ENCODE results near the gene PFKFB1.

Gene PFKFB1

DNA sequence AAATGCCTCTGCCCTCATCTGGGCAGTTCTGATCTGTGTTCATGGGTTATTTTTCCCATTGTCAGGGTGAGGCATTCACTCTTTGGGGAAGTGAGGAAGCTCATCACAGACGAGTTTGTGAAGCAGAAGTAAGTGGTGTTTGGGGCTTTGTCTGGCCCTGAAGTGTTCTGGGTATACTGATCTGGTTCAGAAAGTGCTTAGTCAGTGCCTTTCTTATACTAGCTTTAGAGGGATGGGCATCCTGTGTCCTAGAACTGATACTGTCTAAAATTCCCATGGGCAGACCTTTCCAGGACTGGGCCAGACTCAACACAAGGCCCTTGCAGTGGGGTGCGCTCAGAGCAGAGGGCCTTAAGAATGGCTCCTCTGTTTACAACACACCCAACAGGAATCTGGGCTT, 67.0 kb downstream of the PFKFB1 start:
- Histone ChIP-seq H2BK12ac (ENCODE audit: low read length in 2 of 2) (no peak overlapping the region), H3K27ac (ENCODE audit: low read length, poor library complexity, severe bottlenecking) (no peak overlapping the region), H2BK120ac (ENCODE audit: low read depth, low read length) (no peak overlapping the region), H3K14ac (ENCODE audit: low read length in 2 of 2) (no peak overlapping the region), H3K9me3 (ENCODE audit: control insufficient read depth, low read length) (peaks cover 10% of the 10 kb centered on the region), H2AK5ac (ENCODE audit: low read length, severe bottlenecking) (no peak overlapping the region), H3K4ac (ENCODE audit: low read depth in 1 of 2, low read length in 2 of 2) (no peak overlapping the region), H2BK15ac (ENCODE audit: low read depth, poor library complexity, severe bottlenecking) (no peak overlapping the region), H4K91ac (ENCODE audit: low read length) (no peak overlapping the region), H3K23ac (ENCODE audit: low read length in 2 of 2) (no peak overlapping the region), H3K79me1 (replicated peaks; ENCODE audit: low read length, poor library complexity, severe bottlenecking) (peaks cover 30% of the 10 kb centered on the region), H3K36me3 (ENCODE audit: control insufficient read depth in 1 of 2, insufficient read depth in 2 of 2, low read depth in 1 of 2, low read length in 2 of 2) (peaks cover 50 to 74% of the 10 kb centered on the region in 2 experiments), H3K4me3 (ENCODE audit: insufficient read depth in 1 of 2, low read depth in 1 of 2, low read length in 2 of 2) (no peak overlapping the region), H3K18ac (ENCODE audit: low read depth in 1 of 2, low read length in 2 of 2) (no peak overlapping the region), H2BK5ac (ENCODE audit: low read depth, low read length, poor library complexity, severe bottlenecking) (no peak overlapping the region), H3K4me2 (ENCODE audit: low read length, poor library complexity, severe bottlenecking) (no peak overlapping the region), H3K27me3 (ENCODE audit: control insufficient read depth in 1 of 2, insufficient read depth in 1 of 2, low read length in 2 of 2) (peaks cover 0 to 10% of the 10 kb centered on the region in 2 experiments), H4K8ac (ENCODE audit: low read length) (no peak overlapping the region), H3K4me1 (ENCODE audit: control insufficient read depth, insufficient read depth, low read depth, low read length) (peaks cover 5% of the 10 kb centered on the region), H2AFZ (ENCODE audit: low read depth, low read length) (no peak overlapping the region), H3K9ac (ENCODE audit: low read length) (no peak overlapping the region)
- WGBS, result 44% methylated on average over 1 of the region's 2 CpGs
- no peak for DNase-seq

DNA sequence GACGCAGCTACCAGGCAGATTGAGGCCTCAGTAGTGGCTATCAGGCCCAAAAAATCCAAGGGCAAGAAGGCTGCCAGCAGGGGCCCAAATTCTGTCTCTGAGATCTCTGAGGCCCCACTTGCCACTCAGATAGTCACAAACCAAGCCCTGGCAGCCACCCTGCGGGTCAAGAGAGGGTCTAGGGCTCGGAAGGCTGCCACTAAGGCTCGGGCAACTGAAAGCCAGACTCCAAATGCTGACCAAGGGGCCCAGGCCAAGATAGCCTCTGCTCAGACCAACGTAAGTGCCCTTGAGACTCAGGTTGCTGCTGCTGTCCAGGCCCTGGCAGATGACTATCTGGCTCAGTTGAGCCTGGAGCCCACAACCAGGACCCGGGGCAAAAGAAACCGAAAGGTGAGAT, 70.6 kb downstream of the PFKFB1 start:
- Histone ChIP-seq H3K9ac (ENCODE audit: low read length) (no peak overlapping the region), H2BK15ac (ENCODE audit: low read depth, poor library complexity, severe bottlenecking) (no peak overlapping the region), H4K91ac (ENCODE audit: low read length) (no peak overlapping the region), H3K36me3 (ENCODE audit: control insufficient read depth in 1 of 2, insufficient read depth in 2 of 2, low read depth in 1 of 2, low read length in 2 of 2) (peaks cover 31 to 48% of the 10 kb centered on the region in 2 experiments), H3K27me3 (ENCODE audit: control insufficient read depth in 1 of 2, insufficient read depth in 1 of 2, low read length in 2 of 2) (peaks cover 0 to 9% of the 10 kb centered on the region in 2 experiments), H2BK5ac (ENCODE audit: low read depth, low read length, poor library complexity, severe bottlenecking) (no peak overlapping the region), H2BK120ac (ENCODE audit: low read depth, low read length) (no peak overlapping the region), H2AFZ (ENCODE audit: low read depth, low read length) (no peak overlapping the region), H3K14ac (ENCODE audit: low read length in 2 of 2) (no peak overlapping the region), H3K4me2 (ENCODE audit: low read length, poor library complexity, severe bottlenecking) (no peak overlapping the region), H3K4me3 (ENCODE audit: insufficient read depth in 1 of 2, low read depth in 1 of 2, low read length in 2 of 2) (no peak overlapping the region), H3K9me3 (ENCODE audit: control insufficient read depth, low read length) (peaks cover 6% of the 10 kb centered on the region), H4K8ac (ENCODE audit: low read length) (no peak overlapping the region), H3K27ac (ENCODE audit: low read length, poor library complexity, severe bottlenecking) (no peak overlapping the region), H2BK12ac (ENCODE audit: low read length in 2 of 2) (no peak overlapping the region), H3K79me1 (replicated peaks; ENCODE audit: low read length, poor library complexity, severe bottlenecking) (peaks cover 21% of the 10 kb centered on the region), H3K18ac (ENCODE audit: low read depth in 1 of 2, low read length in 2 of 2) (no peak overlapping the region), H3K4ac (ENCODE audit: low read depth in 1 of 2, low read length in 2 of 2) (no peak overlapping the region), H3K4me1 (ENCODE audit: control insufficient read depth, insufficient read depth, low read depth, low read length) (peaks cover 5% of the 10 kb centered on the region), H2AK5ac (ENCODE audit: low read length, severe bottlenecking) (no peak overlapping the region), H3K23ac (ENCODE audit: low read length in 2 of 2) (no peak overlapping the region)
- no peak for DNase-seq
- 97% methylated on average over 5 of the region's 7 CpGs for WGBS

DNA sequence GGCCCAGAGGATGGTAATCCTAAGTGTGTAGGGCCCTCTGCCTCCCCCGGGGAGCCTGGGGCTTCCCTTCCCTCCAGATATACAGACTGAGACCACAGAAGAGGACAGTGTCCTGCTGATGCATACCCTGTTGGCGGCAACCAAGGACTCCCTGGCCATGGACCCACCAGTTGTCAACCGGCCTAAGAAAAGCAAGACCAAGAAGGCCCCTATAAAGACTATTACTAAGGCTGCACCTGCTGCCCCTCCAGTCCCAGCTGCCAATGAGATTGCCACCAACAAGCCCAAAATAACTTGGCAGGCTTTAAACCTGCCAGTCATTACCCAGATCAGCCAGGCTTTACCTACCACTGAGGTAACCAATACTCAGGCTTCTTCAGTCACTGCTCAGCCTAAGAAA, 71.4 kb downstream of the PFKFB1 start:
- Histone ChIP-seq H3K4me2 (ENCODE audit: low read length, poor library complexity, severe bottlenecking) (no peak overlapping the region), H2BK120ac (ENCODE audit: low read depth, low read length) (no peak overlapping the region), H4K8ac (ENCODE audit: low read length) (no peak overlapping the region), H3K4me1 (ENCODE audit: control insufficient read depth, insufficient read depth, low read depth, low read length) (peaks cover 5% of the 10 kb centered on the region), H2BK5ac (ENCODE audit: low read depth, low read length, poor library complexity, severe bottlenecking) (no peak overlapping the region), H3K4ac (ENCODE audit: low read depth in 1 of 2, low read length in 2 of 2) (no peak overlapping the region), H3K4me3 (ENCODE audit: insufficient read depth in 1 of 2, low read depth in 1 of 2, low read length in 2 of 2) (no peak overlapping the region), H2AK5ac (ENCODE audit: low read length, severe bottlenecking) (no peak overlapping the region), H3K9ac (ENCODE audit: low read length) (no peak overlapping the region), H2AFZ (ENCODE audit: low read depth, low read length) (no peak overlapping the region), H3K36me3 (ENCODE audit: control insufficient read depth in 1 of 2, insufficient read depth in 2 of 2, low read depth in 1 of 2, low read length in 2 of 2) (peaks cover 26 to 45% of the 10 kb centered on the region in 2 experiments), H3K27ac (ENCODE audit: low read length, poor library complexity, severe bottlenecking) (no peak overlapping the region), H3K27me3 (ENCODE audit: control insufficient read depth in 1 of 2, insufficient read depth in 1 of 2, low read length in 2 of 2) (peaks cover 0 to 9% of the 10 kb centered on the region in 2 experiments), H3K9me3 (ENCODE audit: control insufficient read depth, low read length) (peaks cover 1% of the 10 kb centered on the region), H4K91ac (ENCODE audit: low read length) (no peak overlapping the region), H3K79me1 (replicated peaks; ENCODE audit: low read length, poor library complexity, severe bottlenecking) (peaks cover 20% of the 10 kb centered on the region), H2BK12ac (ENCODE audit: low read length in 2 of 2) (no peak overlapping the region), H3K23ac (ENCODE audit: low read length in 2 of 2) (no peak overlapping the region), H3K18ac (ENCODE audit: low read depth in 1 of 2, low read length in 2 of 2) (no peak overlapping the region), H2BK15ac (ENCODE audit: low read depth, poor library complexity, severe bottlenecking) (no peak overlapping the region), H3K14ac (ENCODE audit: low read length in 2 of 2) (no peak overlapping the region)
- DNase-seq, result no peak
- WGBS, result 100% methylated on average over 3 of the region's 3 CpGs

DNA sequence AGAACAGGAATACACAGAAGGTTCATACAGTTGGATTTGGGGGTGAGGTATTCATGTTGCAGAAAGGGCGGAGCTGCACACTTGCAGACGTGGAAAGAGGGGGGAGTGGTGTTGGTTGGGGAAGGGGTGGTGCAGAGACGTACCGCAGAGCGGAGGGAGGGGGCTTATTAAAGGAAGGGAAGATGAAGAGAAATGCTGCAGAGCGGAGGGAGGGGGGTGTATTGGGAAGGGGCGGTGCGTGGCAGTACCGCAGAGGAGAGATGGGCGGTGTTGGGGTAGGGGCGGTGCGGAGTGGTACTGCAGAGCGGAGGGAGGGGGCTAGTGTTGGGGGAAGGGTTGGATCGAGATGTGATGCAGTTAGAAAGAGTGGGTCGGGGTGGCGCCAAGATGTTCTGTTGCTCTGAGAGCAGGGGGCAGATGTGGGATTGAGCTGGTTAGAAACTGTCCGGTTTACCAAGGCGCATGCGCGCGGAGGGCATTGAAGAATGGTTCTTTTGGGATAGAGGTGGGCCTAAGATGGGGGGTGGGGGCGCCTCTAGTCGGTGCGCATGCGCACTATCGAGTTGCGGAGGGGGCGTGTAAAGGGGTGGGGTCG, 72.5 kb downstream of the PFKFB1 start:
- Histone ChIP-seq H3K23ac (ENCODE audit: low read length in 2 of 2) (no peak overlapping the region), H3K36me3 (ENCODE audit: control insufficient read depth in 1 of 2, insufficient read depth in 2 of 2, low read depth in 1 of 2, low read length in 2 of 2) (peaks cover 21 to 35% of the 10 kb centered on the region in 2 experiments), H3K9ac (ENCODE audit: low read length) (peak overlapping the region; percentile 81), H2AK5ac (ENCODE audit: low read length, severe bottlenecking) (no peak overlapping the region), H2BK120ac (ENCODE audit: low read depth, low read length) (no peak overlapping the region), H3K18ac (ENCODE audit: low read depth in 1 of 2, low read length in 2 of 2) (peak overlapping the region in 1 of 2 experiments; percentile 71), H3K4me2 (ENCODE audit: low read length, poor library complexity, severe bottlenecking) (peak overlapping the region; percentile 67), H4K91ac (ENCODE audit: low read length) (no peak overlapping the region), H3K4me1 (ENCODE audit: control insufficient read depth, insufficient read depth, low read depth, low read length) (peaks cover 5% of the 10 kb centered on the region), H2BK15ac (ENCODE audit: low read depth, poor library complexity, severe bottlenecking) (no peak overlapping the region), H3K4me3 (ENCODE audit: insufficient read depth in 1 of 2, low read depth in 1 of 2, low read length in 2 of 2) (peak overlapping the region; percentile 60 to 84), H3K27ac (ENCODE audit: low read length, poor library complexity, severe bottlenecking) (peak overlapping the region; percentile 31), H2AFZ (ENCODE audit: low read depth, low read length) (no peak overlapping the region), H3K27me3 (ENCODE audit: control insufficient read depth in 1 of 2, insufficient read depth in 1 of 2, low read length in 2 of 2) (peaks cover 0 to 9% of the 10 kb centered on the region in 2 experiments), H3K14ac (ENCODE audit: low read length in 2 of 2) (no peak overlapping the region), H2BK5ac (ENCODE audit: low read depth, low read length, poor library complexity, severe bottlenecking) (no peak overlapping the region), H3K79me1 (replicated peaks; ENCODE audit: low read length, poor library complexity, severe bottlenecking) (peaks cover 19% of the 10 kb centered on the region), H3K4ac (ENCODE audit: low read depth in 1 of 2, low read length in 2 of 2) (no peak overlapping the region), H4K8ac (ENCODE audit: low read length) (peak overlapping the region; percentile 17), H2BK12ac (ENCODE audit: low read length in 2 of 2) (no peak overlapping the region), H3K9me3 (ENCODE audit: control insufficient read depth, low read length) (no peaks in the 10 kb centered on the region)
- DNase-seq, result peak; percentile 74
- WGBS, result under 1% methylated on average over 24 of the region's 29 CpGs

Measured in mesenchymal stem cell (in vitro differentiated cells and primary cell).